B cell (primary cell): ENCODE measurements around the gene TENT4A. TPM values are rescaled to one million over a fixed set of nuclear protein-coding genes. Genes with fewer than 3 reads are reported as not detected.

ENCODE experiments used
- ATAC-seq: fragments of 200-7000 bp; cut with Tn5 transposase; one replicate; pipeline ENCODE4 v1.10.0; 2021; ENCODE audit warnings: low read depth, mild to moderate bottlenecking, moderate number of reproducible peaks, moderate library complexity
- CTCF ChIA-PET: fragments of 350-600 bp; sonication (Branson Sonifier 250); formaldehyde crosslinking; loops from one replicate; lab custom pipeline; 2021; ENCODE audit warnings: antibody characterized with exemption, inconsistent platforms; lab: Charles Lee
- POLR2A ChIA-PET: fragments of 350-600 bp; sonication (Branson Sonifier 250); formaldehyde crosslinking; loops from one replicate; lab custom pipeline; 2021; ENCODE audit warnings: antibody characterized with exemption; lab: Charles Lee
- DNase-seq: peaks from one replicate; pipeline ENCODE4 v3.0.0; 2013
- H2AFZ ChIP-seq: 2 replicates; pipeline ENCODE4 v1.6.1; 2012; ENCODE audit warnings: mild to moderate bottlenecking, low read depth, low read length; ENCODE audit not compliant: insufficient read depth, poor library complexity, severe bottlenecking
- H3K27ac ChIP-seq, 2 donors: 1 replicate in 1 of 2; 2 replicates in 1 of 2; pipeline ENCODE4 v1.5.1; 2012 to 2013; ENCODE audit warnings: low read length in 2 of 2, mild to moderate bottlenecking in 2 of 2, moderate library complexity in 1 of 2
- H3K27me3 ChIP-seq, 4 experiments: fragments of 200-600 bp in 1 of 4; sonication (generic) in 1 of 4; replicated peaks in 1 of 4; 1 replicate in 2 of 4; 2 replicates in 2 of 4; pipeline versions ENCODE4 v1.6.1 to v1.7.0; 2013 to 2016; ENCODE audit warnings: low read length in 3 of 4, mild to moderate bottlenecking in 2 of 4, mixed read lengths in 1 of 4, moderate library complexity in 1 of 4; ENCODE audit not compliant: insufficient read depth in 4 of 4, control insufficient read depth in 3 of 4; ENCODE audit errors: control extremely low read depth in 1 of 4
- H3K36me3 ChIP-seq, 2 experiments: replicated peaks in 1 of 2; 1 replicate in 1 of 2; 2 replicates in 1 of 2; pipeline versions ENCODE4 v1.6.1 to v1.7.1; 2013; ENCODE audit warnings: low read length in 1 of 2; ENCODE audit not compliant: insufficient read depth in 2 of 2, control insufficient read depth in 1 of 2; ENCODE audit errors: control extremely low read depth in 1 of 2, extremely low read depth in 1 of 2
- H3K4me1 ChIP-seq, 2 donors: fragments of 200-600 bp in 1 of 2; sonication (generic) in 1 of 2; 1 replicate in 1 of 2; 2 replicates in 1 of 2; pipeline versions ENCODE4 v1.5.1 to v1.6.1; 2013 to 2017; ENCODE audit warnings: low read length in 2 of 2; ENCODE audit not compliant: control insufficient read depth in 2 of 2, insufficient read depth in 2 of 2
- H3K4me2 ChIP-seq: replicated peaks from 2 replicates; pipeline ENCODE3; 2012; ENCODE audit warnings: mild to moderate bottlenecking, low read depth, low read length; ENCODE audit not compliant: poor library complexity, severe bottlenecking
- H3K4me3 ChIP-seq, 5 experiments: fragments of 200-600 bp in 1 of 5; sonication (generic) in 1 of 5; 1 replicate in 3 of 5; 2 replicates in 2 of 5; pipeline versions ENCODE4 v1.5.1 to v1.7.0; 2011 to 2016; ENCODE audit warnings: low read length in 4 of 5, mild to moderate bottlenecking in 4 of 5, low read depth in 2 of 5, control low read depth in 1 of 5, moderate library complexity in 1 of 5; ENCODE audit not compliant: insufficient read depth in 1 of 5; ENCODE audit errors: control extremely low read depth in 1 of 5, extremely low read depth in 1 of 5
- H3K79me2 ChIP-seq: fragments of 200-600 bp; sonication (generic); one replicate; pipeline ENCODE4 v1.6.0; 2016; ENCODE audit warnings: low read length; ENCODE audit not compliant: control insufficient read depth, insufficient read depth
- H3K9ac ChIP-seq: fragments of 200-600 bp; sonication (generic); 2 replicates; pipeline ENCODE4 v1.6.1; 2017; ENCODE audit warnings: mild to moderate bottlenecking, low read length, moderate library complexity
- H3K9me3 ChIP-seq, 3 donors: one replicate each; pipeline versions ENCODE4 v1.6.1 to v1.7.1; 2013; ENCODE audit warnings: low read length in 2 of 3; ENCODE audit not compliant: control insufficient read depth in 2 of 3, insufficient read depth in 1 of 3; ENCODE audit errors: control extremely low read depth in 1 of 3
- H4K20me1 ChIP-seq: 2 replicates; pipeline ENCODE4 v1.6.0; 2012; ENCODE audit warnings: mild to moderate bottlenecking, low read length; ENCODE audit not compliant: insufficient read depth, control insufficient read depth, poor library complexity, severe bottlenecking
- H3K27ac Mint-ChIP-seq: one replicate; pipeline ENCODE4 v1.8.0; 2021; ENCODE audit warnings: mixed read lengths
- H3K27me3 Mint-ChIP-seq: one replicate; pipeline ENCODE4 v1.8.0; 2021; ENCODE audit warnings: mixed read lengths
- H3K4me1 Mint-ChIP-seq: one replicate; pipeline ENCODE4 v1.8.0; 2021; ENCODE audit warnings: mixed read lengths
- H3K4me3 Mint-ChIP-seq: one replicate; pipeline ENCODE4 v1.8.0; 2021; ENCODE audit warnings: mixed read lengths
- H3K9me3 Mint-ChIP-seq: one replicate; pipeline ENCODE4 v1.8.0; 2022; ENCODE audit warnings: mixed read lengths; ENCODE audit not compliant: insufficient read depth
- EZH2 ChIP-seq: IDR thresholded peaks from 2 replicates; pipeline ENCODE4 v1.6.1; 2012; ENCODE audit warnings: borderline replicate concordance, low read depth, mild to moderate bottlenecking, moderate library complexity, low read length; ENCODE audit not compliant: insufficient read depth, poor library complexity, severe bottlenecking
- WGBS: methylation state at CpG from one replicate; pipeline ENCODE4 v1.1.5; 2013; ENCODE audit warnings: missing lambda C conversion rate; ENCODE audit not compliant: insufficient coverage; 5-methylcytosine and 5-hydroxymethylcytosine counted together
- intact Hi-C: fragments of 100-400 bp; cut with micrococcal nuclease; formaldehyde crosslinking; loops from one replicate; pipeline ENCODE4 v1.10.0; 2022
- polyA plus RNA-seq: library from polyadenylated mRNA; depleted of rRNA; stranded (reverse); fragments of >200 nt; gene quantifications from 2 replicates; pipeline ENCODE4 v1.2.3, GENCODE V29; 2012
- total RNA-seq, 2 donors: library from RNA; stranded (reverse); fragments of 120-200 nt in 1 of 2; gene quantifications; 1 replicate in 1 of 2; 2 replicates in 1 of 2; pipeline versions ENCODE4 v1.2.3 to v1.2.4, GENCODE V29; 2013 to 2022
- TF ChIP-seq, protein P1 (sequence below): fragments of 200-600 bp; IDR thresholded peaks from one replicate; pipeline ENCODE4 v1.8.0; 2022; ENCODE audit warnings: antibody characterized with exemption, mild to moderate bottlenecking

Gene TENT4A
- total and polyA plus RNA-seq, 2 donors (not counting 1 experiment from before 2014, with no cell fraction given): 18.5 to 63.6 TPM

DNA sequence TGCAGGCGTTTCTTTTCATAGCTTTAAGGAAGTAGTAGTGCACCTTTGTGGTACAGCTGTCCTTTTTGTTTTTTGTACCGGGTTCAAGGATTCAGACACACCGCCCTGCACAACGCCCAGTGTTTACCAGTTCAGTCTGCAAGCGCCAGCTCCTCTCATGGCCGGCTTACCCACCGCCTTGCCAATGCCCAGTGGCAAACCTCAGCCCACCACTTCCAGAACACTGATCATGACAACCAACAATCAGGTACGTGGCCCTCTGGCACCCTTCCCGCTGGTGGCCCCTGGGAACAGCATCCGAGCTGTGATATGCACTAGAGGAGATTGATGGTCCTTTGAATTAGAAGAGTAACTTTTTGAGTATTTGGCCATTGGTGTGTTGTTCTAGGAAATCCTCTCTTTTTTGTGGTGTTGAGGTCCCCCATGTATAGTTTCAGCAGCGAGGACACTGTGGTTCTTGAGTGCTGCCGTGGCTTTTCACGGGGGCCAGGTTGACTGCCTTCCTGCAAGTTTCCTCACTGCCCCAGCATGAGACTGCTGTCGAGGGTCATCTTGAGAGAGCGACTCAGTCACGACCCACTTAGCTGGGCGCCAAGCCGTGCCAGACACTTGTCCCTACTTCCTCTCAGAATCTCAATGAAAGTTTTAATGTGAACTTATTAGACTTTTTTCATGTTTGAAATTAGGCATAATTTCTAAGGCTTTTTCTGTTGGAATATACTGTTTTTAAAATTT, 37.9 kb downstream of the TENT4A start:
- no peaks in the 10 kb centered on the region for H3K4me1 Mint-ChIP-seq
- DNase-seq: no peak
- ChIA-PET POLR2A (no interaction called here), CTCF (no interaction called here)
- no peaks in the 10 kb centered on the region for H3K27me3 ChIP-seq
- 85% methylated on average over 14 of the region's 18 CpGs for WGBS
- no peaks in the 10 kb centered on the region for H3K27me3 Mint-ChIP-seq
- no peaks in the 10 kb centered on the region for H3K9me3 Mint-ChIP-seq
- peaks cover 25% of the 10 kb centered on the region for H3K79me2 ChIP-seq
- no peak overlapping the region for H3K4me3 ChIP-seq
- no peak overlapping the region for H3K4me2 ChIP-seq
- H2AFZ ChIP-seq: no peak overlapping the region
- H3K4me3 Mint-ChIP-seq: no peak overlapping the region
- no peak overlapping the region for H3K9ac ChIP-seq
- no peak overlapping the region for H3K27ac Mint-ChIP-seq
- H3K36me3 ChIP-seq: peaks cover 4 to 79% of the 10 kb centered on the region in 2 experiments
- intact Hi-C loops: no loop called here
- TF ChIP-seq EZH2: no peak
- TF ChIP-seq, protein P1, sequence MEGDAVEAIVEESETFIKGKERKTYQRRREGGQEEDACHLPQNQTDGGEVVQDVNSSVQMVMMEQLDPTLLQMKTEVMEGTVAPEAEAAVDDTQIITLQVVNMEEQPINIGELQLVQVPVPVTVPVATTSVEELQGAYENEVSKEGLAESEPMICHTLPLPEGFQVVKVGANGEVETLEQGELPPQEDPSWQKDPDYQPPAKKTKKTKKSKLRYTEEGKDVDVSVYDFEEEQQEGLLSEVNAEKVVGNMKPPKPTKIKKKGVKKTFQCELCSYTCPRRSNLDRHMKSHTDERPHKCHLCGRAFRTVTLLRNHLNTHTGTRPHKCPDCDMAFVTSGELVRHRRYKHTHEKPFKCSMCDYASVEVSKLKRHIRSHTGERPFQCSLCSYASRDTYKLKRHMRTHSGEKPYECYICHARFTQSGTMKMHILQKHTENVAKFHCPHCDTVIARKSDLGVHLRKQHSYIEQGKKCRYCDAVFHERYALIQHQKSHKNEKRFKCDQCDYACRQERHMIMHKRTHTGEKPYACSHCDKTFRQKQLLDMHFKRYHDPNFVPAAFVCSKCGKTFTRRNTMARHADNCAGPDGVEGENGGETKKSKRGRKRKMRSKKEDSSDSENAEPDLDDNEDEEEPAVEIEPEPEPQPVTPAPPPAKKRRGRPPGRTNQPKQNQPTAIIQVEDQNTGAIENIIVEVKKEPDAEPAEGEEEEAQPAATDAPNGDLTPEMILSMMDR: no peak
- no peak overlapping the region for H3K27ac ChIP-seq
- peaks cover 29% of the 10 kb centered on the region for H4K20me1 ChIP-seq
- H3K9me3 ChIP-seq: no peaks in the 10 kb centered on the region
- H3K4me1 ChIP-seq: no peaks in the 10 kb centered on the region
- ATAC-seq: no peak

DNA sequence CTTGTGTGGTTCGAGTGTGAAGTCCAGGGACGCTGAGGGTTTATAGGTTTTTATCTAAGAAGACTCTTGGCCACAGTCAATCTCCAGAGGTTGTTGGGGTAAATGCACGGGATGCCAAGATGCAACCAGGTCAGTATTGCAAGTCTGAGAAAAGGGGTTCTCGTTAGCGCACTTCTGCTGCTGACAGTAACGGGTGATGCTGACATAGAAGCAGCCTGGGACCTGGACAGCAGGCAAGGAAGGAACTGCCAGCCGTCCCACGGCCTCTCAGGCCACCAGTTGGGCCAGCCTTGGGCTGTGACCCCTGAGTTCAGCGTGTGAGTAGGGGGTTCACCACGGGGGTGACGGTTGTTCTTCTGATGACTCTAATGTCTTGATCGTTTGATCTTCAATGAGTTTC, 39.0 kb downstream of the TENT4A start:
- intact Hi-C loops: no loop called here
- H3K9me3 Mint-ChIP-seq: no peaks in the 10 kb centered on the region
- WGBS: 96% methylated on average over 12 of the region's 12 CpGs

More for the DNA sequence above, 39.0 kb downstream of the TENT4A start:
- Histone ChIP-seq H3K4me1 (no peaks in the 10 kb centered on the region), H3K4me3 (no peak overlapping the region), H3K4me2 (no peak overlapping the region), H2AFZ (no peak overlapping the region), H3K79me2 (peaks cover 15% of the 10 kb centered on the region), H3K36me3 (peaks cover 5 to 89% of the 10 kb centered on the region in 2 experiments), H4K20me1 (peaks cover 21% of the 10 kb centered on the region), H3K9ac (no peak overlapping the region), H3K27ac (no peak overlapping the region), H3K9me3 (no peaks in the 10 kb centered on the region), H3K27me3 (no peaks in the 10 kb centered on the region)
- ATAC-seq (no peak), DNase-seq (no peak)
- Mint-ChIP-seq H3K27me3 (no peaks in the 10 kb centered on the region), H3K27ac (no peak overlapping the region), H3K4me1 (no peaks in the 10 kb centered on the region), H3K4me3 (no peak overlapping the region)
- TF ChIP-seq, protein P1: no peak
- TF ChIP-seq EZH2: no peak
- ChIA-PET CTCF (no interaction called here), POLR2A (no interaction called here)
